M059J (cell line): ENCODE data around the gene CDH2. TPM values are rescaled to one million over a fixed set of nuclear protein-coding genes. Genes with fewer than 3 reads are reported as not detected.
A peak's percentile ranks its signal among the peaks of the same experiment; 100 is the strongest.

Experiments
- DNase-seq: peaks from one replicate; pipeline ENCODE4 v3.0.0-alpha.2; 2012; ENCODE audit warnings: low read depth
- total RNA-seq: library from RNA; depleted of rRNA; stranded (reverse); fragments of >200 nt; shearing (Covaris generic); gene quantifications from 2 replicates; pipeline ENCODE4 v1.2.3, GENCODE V29; 2014

The CDH2 gene
- total RNA-seq, 1 experiment from 2014 or later: 104 TPM

- DNase-seq: peak; percentile 73
Measured at GRCh38 chr18:28127763-28128658, 48.9 kb downstream of the CDH2 start.

DNA sequence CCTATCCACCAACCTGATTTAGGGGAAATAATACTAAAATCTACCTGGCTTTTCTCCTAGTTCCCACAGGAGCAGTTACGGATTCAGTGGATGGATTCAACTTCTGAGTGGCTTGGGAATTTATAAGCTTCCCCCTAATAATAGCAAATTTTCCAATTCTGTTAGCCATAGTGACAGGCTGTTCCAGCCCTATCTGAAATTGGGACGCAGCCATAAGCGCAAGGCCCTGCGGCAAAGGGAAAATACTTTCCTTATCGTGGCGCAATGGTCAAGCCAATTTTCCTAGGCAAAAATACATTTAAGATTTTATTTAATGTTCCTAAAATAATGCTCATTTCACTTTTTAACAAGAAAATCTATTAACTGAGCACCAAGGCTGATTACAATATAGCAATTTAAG lies 49.7 kb downstream of the CDH2 start:
- no peak for DNase-seq

DNA sequence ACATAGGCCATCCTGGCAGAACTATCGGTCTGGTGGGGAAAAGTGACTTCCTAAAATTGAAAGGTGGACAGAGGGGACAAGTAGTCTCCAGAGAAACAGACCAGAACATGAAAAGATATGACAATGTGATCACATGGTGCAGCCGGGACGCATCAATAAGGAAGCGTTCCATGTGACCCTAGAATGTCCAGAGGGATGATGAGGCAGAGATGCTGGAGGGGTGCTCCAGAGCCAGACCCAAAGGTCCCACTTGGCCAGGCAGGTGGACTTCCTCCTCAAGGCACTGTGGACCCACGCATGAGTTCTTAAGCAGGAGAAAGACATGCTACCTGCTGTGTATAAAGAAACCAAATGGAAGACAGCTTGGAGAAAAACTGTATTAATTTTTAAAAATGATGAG lies 50.2 kb downstream of the CDH2 start:
- no peak for DNase-seq

GRCh38 chr18:28125051-28125450 lies 51.9 kb downstream of the CDH2 start:
- DNase-seq: no peak

- no peak for DNase-seq
Measured at GRCh38 chr18:28124131-28125029, 52.5 kb downstream of the CDH2 start.

DNA sequence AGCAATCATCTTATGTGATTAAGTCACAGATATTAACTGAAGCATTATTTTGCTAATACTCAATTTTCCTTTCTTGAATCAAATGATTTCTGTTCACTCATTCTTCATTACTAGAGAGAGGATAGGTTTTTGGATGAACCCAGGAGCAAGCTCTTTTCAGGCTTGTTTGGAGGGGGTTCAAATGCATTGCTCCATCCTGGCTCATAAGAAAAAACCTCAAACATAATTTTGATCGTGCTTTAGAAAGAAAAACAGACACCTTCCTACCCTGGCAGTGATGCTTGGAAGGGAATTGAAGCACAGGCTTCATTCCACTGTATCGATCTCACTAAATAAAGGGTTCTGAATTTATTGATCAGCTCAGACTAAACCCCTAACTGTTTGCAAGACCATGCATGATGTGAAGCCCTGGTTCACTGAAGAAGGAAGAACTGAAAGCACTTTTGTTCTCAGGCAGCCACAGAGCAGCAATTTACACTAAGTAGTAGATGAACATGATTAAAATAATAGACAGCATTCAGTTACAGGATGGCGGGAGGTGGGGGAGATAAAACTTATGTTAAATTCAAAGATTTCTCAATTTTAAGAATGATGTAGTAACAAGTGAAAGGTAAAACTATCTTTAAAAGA lies 53.4 kb downstream of the CDH2 start:
- DNase-seq: no peak

GRCh38 chr18:28120828-28121515 lies 56.0 kb downstream of the CDH2 start:
- no peak for DNase-seq

DNA sequence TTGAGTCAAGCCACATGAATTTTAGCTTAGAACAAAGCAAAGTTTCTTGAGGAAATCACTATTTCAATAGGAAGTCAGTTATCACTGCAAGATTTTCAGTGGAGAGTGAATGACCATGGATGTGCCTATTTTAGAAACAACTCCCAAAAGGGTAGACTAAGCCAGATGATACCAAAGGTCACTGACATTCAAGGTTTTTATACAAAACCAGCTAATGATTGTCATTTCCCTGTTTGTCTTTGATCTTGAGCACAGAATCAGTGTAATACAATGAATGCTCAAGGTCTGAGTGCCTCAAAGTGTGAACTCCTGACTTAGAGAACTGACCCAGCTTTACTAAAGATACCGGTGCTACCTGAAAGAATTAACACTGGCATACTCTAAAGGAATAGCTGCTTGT lies 60.5 kb downstream of the CDH2 start:
- no peak for DNase-seq

- DNase-seq: peak; percentile 99
Measured at GRCh38 chr18:28115149-28115550, 61.8 kb downstream of the CDH2 start.

DNA sequence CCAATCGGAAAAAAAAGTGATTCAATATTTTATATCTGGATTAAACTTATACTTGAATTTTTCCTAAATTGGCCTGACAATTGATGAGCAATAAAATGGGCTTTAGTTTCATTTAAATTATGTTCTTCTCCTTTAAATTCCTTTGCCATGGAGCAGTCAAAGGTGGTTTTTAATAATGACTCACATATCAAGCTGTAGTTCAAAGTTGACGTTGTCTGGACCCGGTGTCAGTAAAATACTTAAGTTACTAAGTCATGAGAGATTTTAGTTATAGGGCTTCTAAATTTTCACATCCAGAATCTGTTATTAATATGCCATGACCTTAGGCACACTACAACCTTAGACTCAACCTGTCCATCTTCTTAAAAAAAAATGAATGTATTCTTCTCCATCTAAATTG lies 62.5 kb downstream of the CDH2 start:
- peak; percentile 87 for DNase-seq

GRCh38 chr18:28113271-28114029 lies 63.5 kb downstream of the CDH2 start:
- no peak for DNase-seq

DNA sequence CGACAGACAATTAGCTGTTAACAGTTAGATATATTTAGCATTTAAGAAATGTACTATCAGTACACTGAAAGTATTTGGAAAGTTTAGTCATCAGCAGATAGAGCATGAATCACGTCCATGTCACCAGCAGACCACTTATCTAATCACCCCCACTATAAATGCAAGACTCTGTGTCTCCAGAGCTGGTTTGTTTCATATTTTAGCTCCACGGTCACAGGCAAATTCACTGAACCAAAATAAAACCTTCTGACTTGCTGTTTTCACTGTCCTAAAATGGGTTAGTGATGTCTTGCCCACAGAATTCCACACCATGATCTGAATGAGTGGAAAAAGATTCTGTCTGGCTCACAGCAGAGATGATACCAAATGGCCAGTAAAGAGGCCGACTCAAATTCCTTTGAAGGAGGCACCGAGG lies 64.9 kb downstream of the CDH2 start:
- DNase-seq: peak; percentile 90

GRCh38 chr18:28110924-28111323 lies 66.0 kb downstream of the CDH2 start:
- no peak for DNase-seq

DNA sequence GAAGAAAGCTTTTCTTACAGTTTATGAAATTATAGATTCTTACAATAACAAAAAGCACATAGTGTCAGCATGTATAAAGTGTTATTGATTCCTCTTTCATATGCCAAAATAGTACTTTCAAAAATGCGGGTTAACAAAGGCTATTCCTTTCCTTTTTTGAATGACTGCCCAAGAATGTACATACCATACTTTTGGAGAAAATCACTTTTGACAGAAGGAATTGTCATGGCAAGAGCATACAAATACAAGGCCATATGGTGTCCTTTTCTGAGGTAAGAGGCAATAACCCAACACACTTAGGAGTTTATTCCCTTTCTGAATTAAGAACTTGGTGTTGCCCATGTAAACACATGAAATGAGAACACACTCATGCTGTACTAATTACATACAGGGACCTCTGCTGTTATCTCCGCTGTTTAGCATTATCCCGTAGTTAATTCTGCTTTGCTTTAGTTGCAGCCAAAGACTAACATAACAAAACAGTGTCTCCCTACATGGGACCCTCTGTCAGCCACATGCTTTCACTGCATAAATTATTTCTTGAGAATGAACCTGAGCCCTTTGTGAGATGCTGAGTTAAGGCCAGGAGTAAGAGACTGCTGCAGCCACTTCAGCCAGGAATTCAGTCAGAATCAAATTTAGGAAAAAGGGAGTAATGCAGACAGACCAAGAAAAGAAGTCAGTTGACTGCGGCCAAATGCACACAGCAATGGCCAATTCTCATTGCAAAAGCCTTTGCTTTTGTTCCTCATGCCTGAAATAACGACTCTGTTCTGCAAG lies 67.0 kb downstream of the CDH2 start:
- DNase-seq: no peak

DNA sequence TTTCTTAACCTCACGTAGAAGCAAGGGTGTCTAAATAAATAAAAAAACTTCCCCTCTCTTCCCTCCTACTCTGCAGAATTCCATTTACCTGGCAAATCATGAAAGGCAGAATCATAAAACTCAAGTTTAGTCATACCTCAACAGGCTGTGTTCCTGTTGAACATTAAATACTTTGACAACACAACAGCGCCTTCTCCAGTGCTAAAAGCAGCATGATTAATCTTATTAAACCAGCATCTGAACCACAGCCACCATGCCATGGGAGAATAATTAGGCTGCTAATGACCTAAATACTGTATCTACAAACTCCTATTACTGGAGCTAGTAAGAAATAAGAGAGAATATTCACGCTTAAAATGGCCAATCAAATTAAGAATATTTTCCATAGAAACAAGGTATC lies 68.1 kb downstream of the CDH2 start:
- DNase-seq: peak; percentile 70

DNA sequence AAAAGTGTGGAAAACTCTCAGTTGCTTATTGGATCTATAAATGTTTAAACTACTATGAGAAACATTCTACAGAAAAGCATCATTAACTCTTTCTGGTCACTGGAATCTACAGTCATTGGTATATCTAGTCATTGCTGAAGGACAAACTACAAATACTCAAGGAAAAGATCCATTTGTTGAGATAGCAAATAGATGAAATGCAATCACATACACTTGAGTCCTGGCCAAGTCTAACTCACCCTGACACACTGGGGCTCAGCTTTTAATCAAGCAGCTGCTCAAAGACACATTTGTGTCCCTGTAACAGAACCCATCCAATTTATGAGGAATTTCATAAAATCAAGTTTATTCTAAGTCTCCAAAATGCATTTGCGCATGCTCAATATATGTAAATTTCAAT lies 68.7 kb downstream of the CDH2 start:
- no peak for DNase-seq

DNA sequence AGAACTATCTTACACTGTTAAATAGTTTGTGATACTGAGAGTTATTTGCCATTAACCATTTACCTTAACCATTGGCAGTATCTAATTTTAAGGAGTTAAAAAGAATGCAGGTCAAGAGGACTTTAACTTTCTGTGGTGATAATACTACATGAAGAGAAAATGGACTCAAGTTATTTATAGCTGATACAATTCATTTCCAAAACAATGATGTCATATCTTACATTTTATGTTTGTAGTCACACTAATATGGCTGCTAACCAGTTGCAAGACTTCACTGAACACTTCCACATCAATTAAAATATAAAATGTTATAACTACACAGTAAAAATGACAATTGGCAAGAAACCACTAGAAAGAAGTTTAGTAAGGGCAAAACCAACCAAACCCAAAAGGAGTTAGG lies 77.7 kb downstream of the CDH2 start:
- DNase-seq: no peak

DNA sequence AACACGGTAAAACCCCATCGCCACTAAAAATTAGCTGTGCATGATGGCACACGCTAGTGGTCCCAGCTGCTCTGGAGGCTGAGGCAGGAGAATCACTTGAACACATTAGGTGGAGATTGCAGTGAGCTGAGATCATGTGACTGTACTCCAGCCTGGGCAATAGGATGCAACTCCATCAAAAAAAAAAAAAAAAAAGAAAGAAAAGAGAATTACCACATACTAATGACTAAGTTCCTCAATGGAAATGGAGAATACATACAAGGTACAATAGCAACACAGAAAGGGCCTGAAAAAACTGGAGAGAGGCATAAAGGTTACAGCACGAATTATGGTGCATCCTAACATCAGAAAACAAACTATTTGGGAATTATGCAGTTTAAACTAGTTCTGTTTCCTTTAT lies 81.3 kb downstream of the CDH2 start:
- DNase-seq: no peak

GRCh38 chr18:28095041-28095440 lies 81.9 kb downstream of the CDH2 start:
- peak; percentile 74 for DNase-seq

- no peak for DNase-seq
Measured at GRCh38 chr18:28091197-28091596, 85.7 kb downstream of the CDH2 start.
